Heart left ventricle (tissue), 16 donors: ENCODE results near the gene BRIP1. TPM values are rescaled to one million over a fixed set of nuclear protein-coding genes. Genes with fewer than 3 reads are reported as not detected.

Experiments used
- ATAC-seq, 4 donors: fragments of 200-7000 bp; cut with Tn5 transposase; one replicate each; pipeline ENCODE4 v1.9.1; 2020 to 2022; ENCODE audit warnings: moderate library complexity in 4 of 4, mild to moderate bottlenecking in 3 of 4, moderate number of reproducible peaks in 1 of 4
- DNase-seq, 5 donors: peaks; one replicate each; pipeline ENCODE4 v3.0.0-alpha.2; 2020
- H3K27ac ChIP-seq, 12 donors: fragments of 200-600 bp; sonication (generic) in 4 of 12; one replicate each; pipeline versions ENCODE4 v1.5.0 to v1.8.0; 2016 to 2022; ENCODE audit warnings: mild to moderate bottlenecking in 2 of 12
- H3K27me3 ChIP-seq, 9 donors: fragments of 200-600 bp; sonication (generic) in 2 of 9; one replicate each; pipeline versions ENCODE4 v1.5.1 to v1.8.0; 2016 to 2022; ENCODE audit warnings: mild to moderate bottlenecking in 3 of 9
- H3K36me3 ChIP-seq, 9 donors: fragments of 200-600 bp; sonication (generic) in 2 of 9; one replicate each; pipeline versions ENCODE4 v1.5.0 to v1.8.0; 2018 to 2022; ENCODE audit warnings: mild to moderate bottlenecking in 2 of 9
- H3K4me1 ChIP-seq, 12 donors: fragments of 200-600 bp; sonication (generic) in 4 of 12; one replicate each; pipeline versions ENCODE4 v1.5.0 to v1.8.0; 2016 to 2022; ENCODE audit warnings: mild to moderate bottlenecking in 3 of 12
- H3K4me3 ChIP-seq, 12 donors: fragments of 200-600 bp; sonication (generic) in 4 of 12; one replicate each; pipeline versions ENCODE4 v1.5.0 to v1.8.0; 2017 to 2022; ENCODE audit warnings: mild to moderate bottlenecking in 9 of 12, moderate library complexity in 4 of 12
- H3K9me3 ChIP-seq, 12 donors: fragments of 200-600 bp; sonication (generic) in 4 of 12; one replicate each; pipeline versions ENCODE4 v1.5.0 to v1.8.0; 2016 to 2022; ENCODE audit warnings: mild to moderate bottlenecking in 1 of 12
- POLR2A ChIP-seq, 2 donors: fragments of 450-650 bp; IDR thresholded peaks; one replicate each; pipeline ENCODE4 v1.6.1; 2017; ENCODE audit warnings: antibody characterized with exemption in 2 of 2, mild to moderate bottlenecking in 2 of 2, moderate library complexity in 2 of 2
- WGBS, 4 donors: extraction: QIAGEN DNeasy Blood & Tissue Kit in 2 of 4; methylation state at CpG; one replicate each; pipeline versions ENCODE4 v1.1.5 to v1.1.7; 2013 to 2018; 5-methylcytosine and 5-hydroxymethylcytosine counted together
- intact Hi-C, 10 donors: fragments of 100-400 bp; cut with DNase I; formaldehyde crosslinking; loops; one replicate each; pipeline versions ENCODE4 v1.11.1 to v1.14.2; 2022
- polyA plus RNA-seq, 2 donors: library from polyadenylated mRNA; stranded (reverse); fragments of 200-250 nt; gene quantifications; one replicate each; pipeline ENCODE4 v1.2.3, GENCODE V29; 2013
- total RNA-seq, 9 donors: library from RNA; depleted of rRNA in 2 of 9; stranded (reverse); fragments of >200 nt in 2 of 9; fragmentation: NEBNext Ultra II Directional in 3 of 9; extraction: Animal tissue kit (Norgen Biotek cat#: 25700) in 3 of 9; gene quantifications; one replicate each; pipeline versions ENCODE4 v1.1.0 to v1.2.4, GENCODE V29; 2016 to 2023
- TF ChIP-seq, protein P1 (sequence below), 12 donors: fragments of 200-600 bp; sonication (generic) in 4 of 12; IDR thresholded peaks; one replicate each; pipeline versions ENCODE4 v1.5.0 to v1.8.0; 2018 to 2022; ENCODE audit warnings: antibody characterized with exemption in 12 of 12, mild to moderate bottlenecking in 5 of 12
- donor health status: ischemic (EF 13 %, LVEDD 7.1; RV severe dilation, severe dysfunction).
- donor health status: healthy with polysubstance abuse.
- donor health status: DM: no; HTN: yes; CAD: no.
- donor health status: DM: no; HTN: no; CAD: no.
- donor health status: ischemic (EF 25% LVEDD 6.9; RV normal size, moderate dysfunction).
- donor health status: ischemic (EF 25% LVEDD 5.7; RV mildly dilated, moderate dysfunction).
- donor health status: healthy.
- donor health status: DM: yes; HTN: yes; CAD: no.
- donor health status: ischemic (EF 35%, LVEDD 5.7; RV mildly dilated, moderate dysfunction).
- donor health status: nonischemic (EF 11% LVEDD 7.7; RV severe dilation, severe dysfunction).
- donor health status: DM: yes; HTN: yes; CAD: no.
- donor health status: PGD.
- donor health status: ischemic (EF 29% LVEDD 5.4; RV normal size, mild dysfunction).
- donor health status: nonischemic (EF 23%, LVEDD 6.1; RV moderate dilation, normal function).

The BRIP1 gene
- total and polyA plus RNA-seq, 11 donors: 0.04 to 2.2 (median 0.12) TPM; not detected in 3

DNA sequence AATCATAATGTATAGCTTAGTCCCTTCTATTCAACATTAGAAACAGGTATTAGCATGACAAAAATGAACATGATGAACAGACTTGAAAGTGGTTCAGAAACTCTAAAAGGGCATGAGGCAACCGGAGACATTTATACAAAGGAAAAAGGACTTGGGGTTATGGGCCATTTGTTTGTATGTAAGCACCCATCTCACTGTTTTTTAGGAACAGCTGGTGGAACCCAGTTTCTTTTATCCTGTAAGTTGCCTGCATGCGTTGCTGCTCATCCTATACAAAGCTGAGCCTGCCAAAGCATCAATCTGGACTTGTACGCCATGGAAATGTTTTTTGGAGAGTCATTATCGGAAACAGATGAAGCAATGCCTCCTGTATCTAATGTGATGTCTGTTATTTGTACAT, 200.0 kb downstream of the BRIP1 start:
- DNase-seq: no peak
- H3K36me3 ChIP-seq: no peaks in the 10 kb centered on the region
- H3K4me3 ChIP-seq: no peak overlapping the region
- peaks cover 0 to 6% (median 0%) of the 10 kb centered on the region in 9 donors for H3K27me3 ChIP-seq
- H3K9me3 ChIP-seq: peaks cover 0 to 5% (median 0%) of the 10 kb centered on the region in 12 donors
- ATAC-seq: no peak
- no peaks in the 10 kb centered on the region for H3K4me1 ChIP-seq
- WGBS, 4 donors: 72 to 84% (median 78%) methylated on average over 4 of the region's 4 CpGs
- H3K27ac ChIP-seq: no peak overlapping the region
- intact Hi-C loops: no loop called here
- TF ChIP-seq, protein P1, sequence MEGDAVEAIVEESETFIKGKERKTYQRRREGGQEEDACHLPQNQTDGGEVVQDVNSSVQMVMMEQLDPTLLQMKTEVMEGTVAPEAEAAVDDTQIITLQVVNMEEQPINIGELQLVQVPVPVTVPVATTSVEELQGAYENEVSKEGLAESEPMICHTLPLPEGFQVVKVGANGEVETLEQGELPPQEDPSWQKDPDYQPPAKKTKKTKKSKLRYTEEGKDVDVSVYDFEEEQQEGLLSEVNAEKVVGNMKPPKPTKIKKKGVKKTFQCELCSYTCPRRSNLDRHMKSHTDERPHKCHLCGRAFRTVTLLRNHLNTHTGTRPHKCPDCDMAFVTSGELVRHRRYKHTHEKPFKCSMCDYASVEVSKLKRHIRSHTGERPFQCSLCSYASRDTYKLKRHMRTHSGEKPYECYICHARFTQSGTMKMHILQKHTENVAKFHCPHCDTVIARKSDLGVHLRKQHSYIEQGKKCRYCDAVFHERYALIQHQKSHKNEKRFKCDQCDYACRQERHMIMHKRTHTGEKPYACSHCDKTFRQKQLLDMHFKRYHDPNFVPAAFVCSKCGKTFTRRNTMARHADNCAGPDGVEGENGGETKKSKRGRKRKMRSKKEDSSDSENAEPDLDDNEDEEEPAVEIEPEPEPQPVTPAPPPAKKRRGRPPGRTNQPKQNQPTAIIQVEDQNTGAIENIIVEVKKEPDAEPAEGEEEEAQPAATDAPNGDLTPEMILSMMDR (IDR thresholded peaks at IDR 0.05): no peak
- TF ChIP-seq POLR2A (IDR thresholded peaks at IDR 0.05): no peak

- Histone ChIP-seq H3K27me3 (peaks cover 0 to 6% (median 0%) of the 10 kb centered on the region in 9 donors), H3K4me1 (no peaks in the 10 kb centered on the region), H3K9me3 (peaks cover 0 to 5% (median 0%) of the 10 kb centered on the region in 12 donors), H3K27ac (no peak overlapping the region), H3K36me3 (no peaks in the 10 kb centered on the region), H3K4me3 (no peak overlapping the region)
- 79 to 90% (median 87%) methylated on average over 2 of the region's 2 CpGs for WGBS, 4 donors
- TF ChIP-seq, protein P1 (IDR thresholded peaks at IDR 0.05): no peak
- TF ChIP-seq POLR2A (IDR thresholded peaks at IDR 0.05): no peak
- ATAC-seq: no peak
- intact Hi-C loops: no loop called here
- DNase-seq: no peak
These were observed 200.6 kb downstream of the BRIP1 start for GRCh38 chr17:61662741-61663140.

DNA sequence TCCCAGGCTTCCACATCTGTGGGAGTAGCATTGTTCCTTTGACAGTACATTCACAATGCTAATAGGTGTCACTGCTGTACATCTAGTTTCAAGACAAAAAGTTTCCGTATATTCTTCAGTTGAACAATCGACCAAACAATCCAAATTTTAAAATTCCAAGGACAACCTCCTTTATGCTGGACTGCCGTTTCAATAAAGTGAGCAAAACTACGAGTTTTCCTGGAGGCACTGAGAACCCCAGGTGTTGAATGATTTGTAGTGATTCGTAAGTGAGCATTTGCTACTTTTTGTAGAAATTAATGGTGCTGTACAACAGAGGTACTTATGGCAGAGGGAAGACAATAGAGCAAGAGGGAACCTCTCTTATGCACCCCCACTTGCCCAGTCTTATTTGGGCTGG, 201.1 kb downstream of the BRIP1 start:
- Histone ChIP-seq H3K36me3 (no peaks in the 10 kb centered on the region), H3K4me3 (no peak overlapping the region), H3K9me3 (peaks cover 0 to 5% (median 0%) of the 10 kb centered on the region in 12 donors), H3K27me3 (peaks cover 0 to 6% (median 0%) of the 10 kb centered on the region in 9 donors), H3K27ac (no peak overlapping the region), H3K4me1 (no peaks in the 10 kb centered on the region)
- ATAC-seq: no peak
- TF ChIP-seq, protein P1 (IDR thresholded peaks at IDR 0.05): no peak
- TF ChIP-seq POLR2A (IDR thresholded peaks at IDR 0.05): no peak
- DNase-seq: no peak
- WGBS, 4 donors: 79 to 84% (median 82%) methylated on average over 5 of the region's 5 CpGs
- intact Hi-C loops: no loop called here

DNA sequence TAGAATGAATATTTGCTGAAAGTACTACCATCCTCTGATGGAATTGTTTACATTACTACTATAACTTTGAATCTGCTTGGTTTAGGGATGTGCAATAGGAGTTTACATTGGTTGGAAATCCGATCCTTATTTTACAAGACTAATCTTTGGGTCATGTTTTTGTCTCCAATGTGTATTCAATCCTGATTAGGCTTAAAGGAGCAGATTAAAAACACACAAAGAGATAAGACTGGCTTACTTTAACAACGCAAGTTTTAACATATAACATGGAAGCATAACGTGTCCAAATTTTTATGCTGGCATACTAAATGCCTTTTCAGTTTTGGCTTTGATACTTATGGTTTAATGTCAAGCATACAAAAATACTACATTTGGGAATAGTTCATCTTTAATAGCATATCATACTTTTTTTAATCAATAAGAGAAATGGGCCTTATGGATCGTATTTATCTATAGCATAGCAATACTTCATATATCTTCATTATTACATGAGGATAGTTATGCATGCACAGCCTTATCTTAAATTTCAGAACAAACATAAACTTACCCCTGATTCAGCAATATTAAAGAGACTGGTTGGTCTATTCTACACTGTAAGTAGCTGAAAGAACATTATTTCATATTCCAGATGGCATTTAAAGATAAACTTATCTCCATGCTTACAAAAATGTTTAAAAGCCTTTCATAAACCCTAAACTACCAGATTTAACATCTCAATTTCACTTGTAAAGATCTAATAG, 202.4 kb downstream of the BRIP1 start:
- no peak overlapping the region for H3K27ac ChIP-seq
- H3K4me1 ChIP-seq: no peaks in the 10 kb centered on the region
- intact Hi-C loops: no loop called here
- H3K27me3 ChIP-seq: peaks cover 0 to 6% (median 0%) of the 10 kb centered on the region in 9 donors
- ATAC-seq (no peak), DNase-seq (no peak)
- peaks cover 0 to 5% (median 0%) of the 10 kb centered on the region in 12 donors for H3K9me3 ChIP-seq
- 69 to 72% (median 70%) methylated on average over 4 of the region's 4 CpGs for WGBS, 4 donors
- no peaks in the 10 kb centered on the region for H3K36me3 ChIP-seq
- TF ChIP-seq POLR2A (IDR thresholded peaks at IDR 0.05): no peak
- TF ChIP-seq, protein P1 (IDR thresholded peaks at IDR 0.05): no peak
- no peak overlapping the region for H3K4me3 ChIP-seq
